ELR (cell line): Measurements from ENCODE around the gene KIR3DL2.
"Not testable (repeated sequence)": the region's sequence is repeated elsewhere in the genome, so short reads cannot be mapped to it uniquely, and the experiment has no call there.

Experiments used
- DNase-seq: peaks from one replicate; pipeline ENCODE4 v3.0.0-alpha.2; 2015; ENCODE audit warnings: low read depth

KIR3DL2 gene

GRCh38 chr19:54850061-54850640, at the start of gene KIR3DL2:
KIR3DL2 (plus strand) TSS chr19:54850443; CDS start chr19:54850476, 33 bp downstream.
- DNase-seq: not testable (repeated sequence)

DNA sequence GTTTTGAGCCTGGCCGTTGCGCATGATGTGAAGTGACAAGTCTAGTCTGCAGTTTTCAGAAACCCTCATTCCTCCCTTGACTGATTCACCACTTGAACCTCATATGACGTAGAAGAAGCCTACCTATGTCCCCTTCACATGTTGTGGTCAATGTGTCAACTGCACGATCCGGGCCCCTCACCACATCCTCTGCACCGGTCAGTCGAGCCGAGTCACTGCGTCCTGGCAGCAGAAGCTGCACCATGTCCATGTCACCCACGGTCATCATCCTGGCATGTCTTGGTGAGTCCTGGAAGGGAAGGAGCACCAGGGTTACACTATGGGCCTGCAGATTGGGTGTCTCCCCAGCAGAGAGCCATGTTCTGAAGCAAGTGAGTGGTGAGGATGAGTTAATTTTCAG, 46.8 kb upstream of the KIR3DL2 start, which contains the start of gene KIR2DL4:
Gene KIR2DL4, plus strand, starts transcription at position 201 of the 400 bp plus-strand sequence. Its CDS starts 42 bp downstream, at position 243.
- DNase-seq: no peak

DNA sequence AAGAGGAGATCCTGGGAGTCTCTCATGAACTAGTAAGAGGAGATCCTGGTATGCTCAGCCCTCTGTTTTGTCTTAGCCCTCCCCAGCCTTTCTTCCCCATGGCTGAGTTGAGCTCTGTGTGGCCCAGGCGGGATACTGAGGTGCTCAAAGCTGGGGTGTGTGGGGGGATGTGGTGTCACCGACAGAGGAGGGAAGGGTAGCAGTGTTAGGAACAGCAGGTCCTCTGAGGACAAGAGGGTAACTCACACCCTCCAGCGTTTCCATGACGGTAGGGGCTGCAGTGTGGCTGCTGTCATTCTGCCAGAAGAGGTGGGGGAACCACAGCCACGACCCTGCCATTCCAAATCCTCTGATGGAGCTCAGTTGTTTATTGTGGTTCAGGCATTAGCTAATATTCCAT, 46.1 kb upstream of the KIR3DL2 start:
- no peak for DNase-seq

DNA sequence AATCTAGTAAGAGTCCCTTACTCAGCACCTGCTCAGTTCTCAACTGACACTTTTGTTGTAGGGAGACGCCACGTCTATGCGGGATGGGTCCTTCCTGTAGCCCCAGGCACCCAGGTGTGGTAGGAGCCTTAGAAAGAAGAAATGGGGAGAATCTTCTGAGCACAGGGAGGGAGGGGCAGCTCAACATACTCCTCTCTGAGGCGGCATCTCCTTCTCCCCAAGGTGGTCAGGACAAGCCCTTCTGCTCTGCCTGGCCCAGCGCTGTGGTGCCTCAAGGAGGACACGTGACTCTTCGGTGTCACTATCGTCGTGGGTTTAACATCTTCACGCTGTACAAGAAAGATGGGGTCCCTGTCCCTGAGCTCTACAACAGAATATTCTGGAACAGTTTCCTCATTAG, 45.7 kb upstream of the KIR3DL2 start:
- DNase-seq: no peak

GRCh38 chr19:54805665-54806515, 44.4 kb upstream of the KIR3DL2 start:
- DNase-seq: no peak

GRCh38 chr19:54806516-54806838, 43.8 kb upstream of the KIR3DL2 start:
- DNase-seq: no peak

DNA sequence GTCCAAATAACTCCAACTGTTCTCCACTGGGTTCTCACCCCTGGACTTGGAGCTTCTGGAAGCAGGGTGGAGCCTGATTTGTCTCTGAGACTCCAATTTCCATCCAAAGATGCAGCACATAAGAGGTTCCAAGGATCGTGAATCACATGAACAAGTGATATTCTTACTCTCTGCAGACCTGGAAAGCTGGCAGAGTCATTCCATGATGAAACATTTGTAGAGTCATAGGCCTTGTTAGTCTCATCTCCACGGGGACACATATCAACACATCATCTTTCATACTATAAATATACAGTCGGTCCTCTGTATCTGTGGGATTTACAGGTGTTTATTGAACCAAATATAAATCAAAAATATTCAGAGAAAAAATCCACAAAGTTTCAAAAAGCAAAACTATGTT, 35.7 kb upstream of the KIR3DL2 start:
- DNase-seq: not testable (repeated sequence)

GRCh38 chr19:54816251-54816650, 34.0 kb upstream of the KIR3DL2 start, which contains the start of gene KIR3DL1:
KIR3DL1 (plus strand) TSS chr19:54816468.
- DNase-seq: not testable (repeated sequence)

- no peak for DNase-seq
These were observed 32.3 kb upstream of the KIR3DL2 start for GRCh38 chr19:54817670-54818536.

GRCh38 chr19:54824416-54824815, 25.8 kb upstream of the KIR3DL2 start:
- not testable (repeated sequence) for DNase-seq

DNA sequence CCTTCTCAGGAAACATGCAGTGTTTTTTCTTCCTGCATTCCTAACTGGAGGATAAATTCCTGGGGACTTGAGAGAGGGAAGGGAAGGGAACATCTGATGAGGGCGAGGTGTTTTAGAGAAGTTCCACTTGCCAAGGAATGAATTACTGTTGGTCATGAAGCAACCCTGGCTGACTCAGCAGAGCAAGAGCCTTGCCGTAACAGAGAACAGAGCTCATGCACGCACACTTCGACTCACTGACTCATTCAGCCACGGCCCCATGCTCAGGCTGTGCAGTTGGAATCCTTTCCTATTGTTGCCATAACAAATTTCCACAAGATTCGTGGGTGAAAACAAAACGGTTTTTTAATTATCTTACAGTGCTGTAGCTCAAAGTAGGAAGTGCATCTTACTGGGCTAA, 24.9 kb upstream of the KIR3DL2 start:
- DNase-seq: not testable (repeated sequence)

- DNase-seq: not testable (repeated sequence)
These were observed 22.2 kb upstream of the KIR3DL2 start for GRCh38 chr19:54828064-54828463.

GRCh38 chr19:54832496-54832895, 17.7 kb upstream of the KIR3DL2 start, which contains the start of gene KIR2DS4:
KIR2DS4 (plus strand) TSS chr19:54832676.
- DNase-seq: not testable (repeated sequence)

GRCh38 chr19:54835126-54835525, 15.1 kb upstream of the KIR3DL2 start:
- DNase-seq: not testable (repeated sequence)

DNA sequence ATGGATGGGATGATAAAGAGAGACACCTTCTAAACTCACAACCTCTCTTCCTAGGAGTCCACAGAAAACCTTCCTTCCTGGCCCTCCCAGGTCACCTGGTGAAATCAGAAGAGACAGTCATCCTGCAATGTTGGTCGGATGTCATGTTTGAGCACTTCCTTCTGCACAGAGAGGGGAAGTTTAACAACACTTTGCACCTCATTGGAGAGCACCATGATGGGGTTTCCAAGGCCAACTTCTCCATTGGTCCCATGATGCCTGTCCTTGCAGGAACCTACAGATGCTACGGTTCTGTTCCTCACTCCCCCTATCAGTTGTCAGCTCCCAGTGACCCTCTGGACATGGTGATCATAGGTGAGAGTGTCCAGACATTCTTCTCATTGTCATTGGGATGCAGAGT, 12.7 kb upstream of the KIR3DL2 start:
- not testable (repeated sequence) for DNase-seq

DNA sequence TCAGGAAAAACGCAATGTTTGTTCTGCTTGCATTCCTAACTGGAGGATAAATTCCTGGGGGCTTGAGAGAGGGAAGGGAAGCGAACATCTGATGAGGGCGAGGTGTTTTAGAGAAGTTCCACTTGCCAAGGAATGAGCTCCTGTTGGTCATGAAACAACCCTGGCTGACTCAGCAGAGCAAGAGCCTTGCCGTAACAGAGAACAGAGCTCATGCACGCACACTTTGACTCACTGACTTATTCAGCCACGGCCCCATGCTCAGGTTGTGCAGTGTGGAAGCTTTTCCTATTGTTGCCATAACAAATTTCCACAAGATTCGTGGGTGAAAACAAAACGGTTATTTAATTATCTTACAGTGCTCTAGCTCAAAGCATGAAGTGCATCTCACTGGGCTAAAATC, 7.1 kb upstream of the KIR3DL2 start:
- DNase-seq: not testable (repeated sequence)

GRCh38 chr19:54850930-54851329, 687 bp downstream of the KIR3DL2 start:
- DNase-seq: no peak

DNA sequence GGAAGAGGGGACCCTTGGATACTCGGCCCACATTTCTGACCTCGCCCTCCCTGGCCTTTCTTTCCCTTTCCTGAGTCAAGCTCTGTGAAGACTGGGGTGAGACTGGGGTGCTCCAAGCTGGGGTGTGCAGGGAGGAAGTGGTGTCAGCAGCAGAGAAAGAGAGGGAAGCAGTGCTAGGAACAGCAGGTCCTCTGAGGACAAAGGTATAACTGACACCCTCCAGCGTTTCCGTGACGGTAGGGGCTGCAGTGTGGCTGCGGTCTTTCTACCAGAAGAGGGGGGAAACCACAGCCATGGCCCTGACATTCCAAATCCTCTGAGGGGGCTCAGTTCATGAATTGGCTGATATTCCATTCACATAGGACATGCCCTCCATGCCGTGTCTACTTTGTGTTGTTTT, 1.1 kb downstream of the KIR3DL2 start:
- DNase-seq: no peak

DNA sequence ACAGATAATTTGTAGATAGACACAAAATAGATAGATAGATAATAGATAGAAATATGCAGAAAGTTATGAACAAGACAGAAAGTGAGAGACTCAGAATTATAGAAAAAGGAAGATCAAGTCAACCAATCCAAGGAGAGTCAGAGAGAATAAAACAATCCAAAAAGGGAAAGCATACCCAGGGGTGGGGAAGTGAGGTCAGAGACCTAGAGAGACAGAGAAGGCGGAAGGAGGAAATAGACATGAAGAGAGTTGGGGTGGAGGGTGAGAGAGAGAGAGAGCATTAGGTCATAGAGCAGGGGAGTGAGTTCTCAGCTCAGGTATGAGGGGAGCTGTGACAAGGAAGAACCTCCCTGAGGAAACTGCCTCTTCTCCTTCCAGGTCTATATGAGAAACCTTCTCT, 5.0 kb downstream of the KIR3DL2 start:
- not testable (repeated sequence) for DNase-seq

DNA sequence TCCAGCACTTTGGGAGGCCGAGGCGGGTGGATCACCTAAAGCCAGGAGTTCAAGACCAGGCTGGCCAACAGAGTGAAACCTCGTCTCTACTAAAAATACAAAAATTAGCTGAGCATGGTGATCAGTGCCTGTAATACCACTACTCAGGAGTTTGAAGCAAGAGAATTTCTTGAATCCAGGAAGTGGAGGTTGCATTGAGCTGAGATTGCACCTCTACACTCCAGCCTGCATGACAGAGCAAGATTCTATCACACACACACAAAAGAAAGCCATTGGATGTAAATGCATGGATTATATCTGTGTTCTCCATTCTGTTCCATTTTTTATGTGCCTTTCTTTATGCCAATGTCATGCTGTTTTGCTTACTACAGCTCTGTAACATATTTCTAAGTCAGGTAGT, 8.2 kb downstream of the KIR3DL2 start:
- DNase-seq: not testable (repeated sequence)

DNA sequence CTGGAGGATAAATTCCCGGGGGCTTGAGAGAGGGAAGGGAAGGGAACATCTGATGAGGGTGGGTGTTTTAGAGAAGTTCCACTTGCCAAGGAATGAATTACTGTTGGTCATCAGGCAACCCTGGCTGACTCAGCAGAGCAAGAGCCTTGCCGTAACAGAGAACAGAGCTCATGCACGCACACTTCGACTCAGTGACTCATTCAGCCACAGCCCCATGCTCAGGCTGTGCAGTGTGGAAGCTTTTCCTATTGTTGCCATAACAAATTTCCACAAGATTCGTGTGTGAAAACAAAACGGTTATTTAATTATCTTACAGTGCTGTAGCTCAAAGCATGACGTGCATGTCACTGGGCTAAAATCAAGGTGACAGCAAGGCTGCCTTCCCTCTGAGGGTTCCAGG, 9.2 kb downstream of the KIR3DL2 start:
- not testable (repeated sequence) for DNase-seq

GRCh38 chr19:54863459-54863858, 13.2 kb downstream of the KIR3DL2 start:
- not testable (repeated sequence) for DNase-seq
